Measurements from ENCODE around the gene GABRD. TPM values are rescaled to one million over a fixed set of nuclear protein-coding genes. Genes with fewer than 3 reads are reported as not detected.

The GABRD gene
- total and polyA plus RNA-seq, 12 donors = 0.30 to 1.1 (median 0.49) TPM; not detected in 2

GRCh38 chr1:2016123-2016522 lies 3.0 kb upstream of the GABRD start:
- Histone ChIP-seq H3K27ac (no peak overlapping the region), H3K27me3 (peaks cover 12 to 78% (median 47%) of the 10 kb centered on the region in 7 donors), H3K36me3 (no peaks in the 10 kb centered on the region), H3K4me1 (peaks cover 0 to 17% (median 7%) of the 10 kb centered on the region in 9 donors), H3K4me3 (no peak overlapping the region), H3K9me3 (no peaks in the 10 kb centered on the region)
- intact Hi-C loops (cut with DNase I) = no loop called here
- no peak for TF ChIP-seq CTCF (IDR thresholded peaks at IDR 0.05)
- WGBS, 2 donors = 85 to 88% methylated on average over 9 of the region's 9 CpGs
- no peak for ATAC-seq
- no peak for DNase-seq

- H3K36me3 ChIP-seq = no peaks in the 10 kb centered on the region
- WGBS, 2 donors = 13 to 14% methylated on average over 42 to 48 of the region's 48 CpGs
- peaks cover 12 to 87% (median 66%) of the 10 kb centered on the region in 7 donors for H3K27me3 ChIP-seq
- DNase-seq (no peak), ATAC-seq (no peak)
- H3K4me3 ChIP-seq = no peak overlapping the region
- H3K9me3 ChIP-seq = no peaks in the 10 kb centered on the region
- TF ChIP-seq CTCF (IDR thresholded peaks at IDR 0.05) = no peak
- intact Hi-C loops (cut with DNase I) = no loop called here
- H3K27ac ChIP-seq = no peak overlapping the region
- peaks cover 0 to 17% (median 7%) of the 10 kb centered on the region in 9 donors for H3K4me1 ChIP-seq
These were observed 651 bp upstream of the GABRD start for GRCh38 chr1:2018217-2019171.

GRCh38 chr1:2019571-2020309 lies 595 bp downstream of the GABRD start:
- peaks cover 12 to 87% (median 68%) of the 10 kb centered on the region in 7 donors for H3K27me3 ChIP-seq
- ATAC-seq (peak in 2 of 8 donors; percentile 30 to 46), DNase-seq (no peak)
- H3K4me1 ChIP-seq = peaks cover 0 to 14% (median 11%) of the 10 kb centered on the region in 9 donors
- no peaks in the 10 kb centered on the region for H3K9me3 ChIP-seq
- no peaks in the 10 kb centered on the region for H3K36me3 ChIP-seq
- 13 to 14% methylated on average over 53 to 61 of the region's 61 CpGs for WGBS, 2 donors
- intact Hi-C loops (cut with DNase I) = no loop called here
- no peak for TF ChIP-seq CTCF (IDR thresholded peaks at IDR 0.05)
- peak overlapping the region in 9 of 10 donors; percentile 10 to 41 (median 23) for H3K4me3 ChIP-seq
- no peak overlapping the region for H3K27ac ChIP-seq

- Histone ChIP-seq H3K9me3 (no peaks in the 10 kb centered on the region), H3K27me3 (peaks cover 12 to 82% (median 63%) of the 10 kb centered on the region in 7 donors), H3K27ac (no peak overlapping the region), H3K4me1 (peaks cover 0 to 20% (median 12%) of the 10 kb centered on the region in 9 donors), H3K4me3 (peak overlapping the region in 1 of 10 donors; percentile 41), H3K36me3 (no peaks in the 10 kb centered on the region)
- WGBS, 2 donors = 79 to 81% methylated on average over 11 of the region's 11 CpGs
- intact Hi-C loops (cut with DNase I) = no loop called here
- ATAC-seq (no peak), DNase-seq (no peak)
- TF ChIP-seq CTCF (IDR thresholded peaks at IDR 0.05) = no peak
These were observed 1.1 kb downstream of the GABRD start for GRCh38 chr1:2020310-2020655.
